ENCODE measurements around the gene CFI.

Gene CFI

GRCh38 chr4:109816082-109816442 lies 14.3 kb upstream of the CFI start:
- TF ChIP-seq POLR2AphosphoS5 (IDR thresholded peaks at IDR 0.05; ENCODE audit: low read depth, low read length) (no peak), REST (IDR thresholded peaks at IDR 0.05; ENCODE audit: insufficient read depth in 1 of 2, low read depth in 2 of 2, low read length in 2 of 2) (no peak), SIN3A (IDR thresholded peaks at IDR 0.05; ENCODE audit: borderline replicate concordance, insufficient read depth, low read length) (no peak), TAF1 (IDR thresholded peaks at IDR 0.05; ENCODE audit: borderline replicate concordance, insufficient read depth, low read length) (no peak), FOXP2 (optimal IDR thresholded peaks at IDR 0.05; ENCODE audit: borderline replicate concordance, extremely low read depth, extremely low read length, insufficient read depth) (no peak)

GRCh38 chr4:109815151-109816081 lies 13.6 kb upstream of the CFI start, which contains the start of gene GAR1:
Gene GAR1, plus strand, starts transcription at chr4:109815762. Its CDS starts 403 bp downstream, at chr4:109816165.
- TF ChIP-seq FOXP2 (optimal IDR thresholded peaks at IDR 0.05; ENCODE audit: borderline replicate concordance, extremely low read depth, extremely low read length, insufficient read depth) (no peak), REST (IDR thresholded peaks at IDR 0.05; ENCODE audit: insufficient read depth in 1 of 2, low read depth in 2 of 2, low read length in 2 of 2) (no peak), SIN3A (IDR thresholded peaks at IDR 0.05; ENCODE audit: borderline replicate concordance, insufficient read depth, low read length) (peak; percentile 91; the same call in 1 of the 2 replicates), POLR2AphosphoS5 (IDR thresholded peaks at IDR 0.05; ENCODE audit: low read depth, low read length) (peak; percentile 65), TAF1 (IDR thresholded peaks at IDR 0.05; ENCODE audit: borderline replicate concordance, insufficient read depth, low read length) (peak; percentile 53; the same call in 1 of the 2 replicates)

GRCh38 chr4:109811707-109812106 lies 9.9 kb upstream of the CFI start:
- TF ChIP-seq SIN3A (IDR thresholded peaks at IDR 0.05; ENCODE audit: borderline replicate concordance, insufficient read depth, low read length) (no peak), POLR2AphosphoS5 (IDR thresholded peaks at IDR 0.05; ENCODE audit: low read depth, low read length) (no peak), FOXP2 (optimal IDR thresholded peaks at IDR 0.05; ENCODE audit: borderline replicate concordance, extremely low read depth, extremely low read length, insufficient read depth) (no peak), REST (IDR thresholded peaks at IDR 0.05; ENCODE audit: insufficient read depth in 1 of 2, low read depth in 2 of 2, low read length in 2 of 2) (no peak), TAF1 (IDR thresholded peaks at IDR 0.05; ENCODE audit: borderline replicate concordance, insufficient read depth, low read length) (no peak)

GRCh38 chr4:109810552-109811387 lies 9.0 kb upstream of the CFI start:
- TF ChIP-seq POLR2AphosphoS5 (IDR thresholded peaks at IDR 0.05; ENCODE audit: low read depth, low read length): no peak
- TF ChIP-seq TAF1 (IDR thresholded peaks at IDR 0.05; ENCODE audit: borderline replicate concordance, insufficient read depth, low read length): no peak
- no peak for TF ChIP-seq REST (IDR thresholded peaks at IDR 0.05; ENCODE audit: insufficient read depth in 1 of 2, low read depth in 2 of 2, low read length in 2 of 2)
- TF ChIP-seq SIN3A (IDR thresholded peaks at IDR 0.05; ENCODE audit: borderline replicate concordance, insufficient read depth, low read length): no peak
- no peak for TF ChIP-seq FOXP2 (optimal IDR thresholded peaks at IDR 0.05; ENCODE audit: borderline replicate concordance, extremely low read depth, extremely low read length, insufficient read depth)

All from PFSK-1 (cell line).